Panc1 (cell line): ENCODE results near the gene AGFG1. TPM values are rescaled to one million over a fixed set of nuclear protein-coding genes. Genes with fewer than 3 reads are reported as not detected.

Experiments
- ATAC-seq: fragments of 200-7000 bp; cut with Tn5 transposase; 2 replicates; pipeline ENCODE4 v1.9.1; 2020; ENCODE audit warnings: mild to moderate bottlenecking, moderate library complexity
- BruUV-seq: library from RNA; stranded (reverse); fragments of 400-500 nt; replicated peaks from 2 replicates; lab custom pipeline; 2021; lab: Mats Ljungman, UMichigan
- CTCF ChIA-PET: fragments of 300-600 bp; sonication (Branson Sonifier 250); formaldehyde crosslinking; loops from one replicate; lab custom pipeline; 2022; ENCODE audit warnings: antibody characterized with exemption; lab: Charles Lee
- POLR2A ChIA-PET: fragments of 300-600 bp; sonication (Branson Sonifier 250); formaldehyde crosslinking; loops from one replicate; lab custom pipeline; 2022; ENCODE audit warnings: antibody characterized with exemption; lab: Charles Lee
- DNase-seq: peaks from one replicate; pipeline ENCODE4 v3.0.0-alpha.2; 2010; ENCODE audit warnings: low read depth, low spot score
- H3K27ac ChIP-seq: 2 replicates; pipeline ENCODE4 v1.5.1; 2011; ENCODE audit warnings: mild to moderate bottlenecking, low read length, inconsistent platforms
- H3K27me3 ChIP-seq: fragments of 200-500 bp; sonication (Bioruptor generic); 2 replicates; pipeline ENCODE4 v1.6.0; 2014; ENCODE audit warnings: low read length, inconsistent platforms; ENCODE audit not compliant: control insufficient read depth, insufficient read depth
- H3K36me3 ChIP-seq: fragments of 200-500 bp; sonication (Bioruptor generic); 2 replicates; pipeline ENCODE4 v1.5.1; 2014; ENCODE audit warnings: inconsistent platforms, mild to moderate bottlenecking, low read length, moderate library complexity; ENCODE audit not compliant: control insufficient read depth, insufficient read depth
- H3K4me1 ChIP-seq: 2 replicates; pipeline ENCODE4 v1.5.1; 2011; ENCODE audit warnings: inconsistent platforms, mild to moderate bottlenecking, low read length, moderate library complexity; ENCODE audit not compliant: control insufficient read depth, insufficient read depth
- H3K4me3 ChIP-seq, 2 experiments: 2 replicates each; pipeline ENCODE4 v1.5.1; 2011 to 2012; ENCODE audit warnings: low read depth in 2 of 2, low read length in 2 of 2, mild to moderate bottlenecking in 2 of 2, inconsistent platforms in 1 of 2, moderate library complexity in 1 of 2
- H3K9me3 ChIP-seq: fragments of 200-500 bp; sonication (Bioruptor generic); 2 replicates; pipeline ENCODE4 v1.5.1; 2014; ENCODE audit warnings: low read depth, mild to moderate bottlenecking, inconsistent platforms, low read length, moderate library complexity; ENCODE audit not compliant: control insufficient read depth, insufficient read depth
- POLR2AphosphoS5 ChIP-seq: IDR thresholded peaks from 2 replicates; pipeline ENCODE4 v1.6.1; 2012; ENCODE audit warnings: mild to moderate bottlenecking, low read depth, low read length, moderate library complexity
- REST ChIP-seq, 2 experiments: IDR thresholded peaks; 2 replicates each; pipeline ENCODE4 v1.6.1; 2011 to 2012; ENCODE audit warnings: low read depth in 2 of 2, control low read depth in 1 of 2, low read length in 1 of 2, mild to moderate bottlenecking in 1 of 2, moderate library complexity in 1 of 2; ENCODE audit not compliant: insufficient read depth in 1 of 2
- SIN3A ChIP-seq: IDR thresholded peaks from 2 replicates; pipeline ENCODE4 v1.6.1; 2012; ENCODE audit warnings: low read depth, mild to moderate bottlenecking, low read length, moderate library complexity, borderline replicate concordance; ENCODE audit not compliant: insufficient read depth
- TCF7L2 ChIP-seq: IDR thresholded peaks from 2 replicates; pipeline ENCODE4 v1.6.1; 2011; ENCODE audit warnings: mild to moderate bottlenecking, low read depth, low read length, inconsistent platforms
- in situ Hi-C: cut with HindIII; loops from 2 replicates; pipeline ENCODE4 v1.10.0; 2016; ENCODE audit warnings: low sequenced_read_pairs, low pct_unique_long_range_greater_than_20kb
- intact Hi-C: fragments of 100-400 bp; cut with micrococcal nuclease; formaldehyde crosslinking; loops from one replicate; pipeline ENCODE4 v1.10.0; 2022; ENCODE audit not compliant: unreplicated experiment
- total RNA-seq: library from RNA; stranded (reverse); gene quantifications from one replicate; pipeline ENCODE4 v1.2.1, GENCODE V29; 2021; ENCODE audit not compliant: unreplicated experiment
- TF ChIP-seq, protein P1 (sequence below): fragments of 450-650 bp; IDR thresholded peaks from 2 replicates; pipeline ENCODE4 v1.5.1; 2017; ENCODE audit warnings: mild to moderate bottlenecking

Gene AGFG1
- total RNA-seq, 1 experiment from 2014 or later, result 98.5 TPM

DNA sequence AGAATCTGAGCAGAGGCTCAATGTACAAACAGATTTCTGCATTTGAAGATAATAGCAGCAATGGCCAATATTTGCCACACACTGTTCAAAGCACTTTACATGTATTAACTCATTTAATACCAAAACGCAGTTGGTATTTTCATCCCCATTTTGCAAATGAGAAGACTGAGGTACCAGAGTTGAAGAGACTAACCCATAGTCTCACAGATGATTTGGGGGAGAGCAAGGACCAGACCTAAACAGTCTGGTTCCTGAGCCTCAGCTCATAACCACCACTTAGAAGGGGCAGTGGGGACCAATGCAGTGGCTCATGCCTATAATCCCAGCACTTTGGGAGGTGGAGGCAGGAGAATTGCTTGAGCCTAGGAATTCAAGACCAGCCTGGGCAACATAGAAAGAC is 18.1 kb upstream of the AGFG1 start:
- Histone ChIP-seq H3K27me3 (no peaks in the 10 kb centered on the region), H3K4me1 (no peaks in the 10 kb centered on the region), H3K4me3 (no peak overlapping the region), H3K27ac (no peak overlapping the region), H3K36me3 (no peaks in the 10 kb centered on the region), H3K9me3 (no peaks in the 10 kb centered on the region)
- no peak for DNase-seq
- no peak for TF ChIP-seq TCF7L2
- no peak for TF ChIP-seq POLR2AphosphoS5
- TF ChIP-seq, protein P1, sequence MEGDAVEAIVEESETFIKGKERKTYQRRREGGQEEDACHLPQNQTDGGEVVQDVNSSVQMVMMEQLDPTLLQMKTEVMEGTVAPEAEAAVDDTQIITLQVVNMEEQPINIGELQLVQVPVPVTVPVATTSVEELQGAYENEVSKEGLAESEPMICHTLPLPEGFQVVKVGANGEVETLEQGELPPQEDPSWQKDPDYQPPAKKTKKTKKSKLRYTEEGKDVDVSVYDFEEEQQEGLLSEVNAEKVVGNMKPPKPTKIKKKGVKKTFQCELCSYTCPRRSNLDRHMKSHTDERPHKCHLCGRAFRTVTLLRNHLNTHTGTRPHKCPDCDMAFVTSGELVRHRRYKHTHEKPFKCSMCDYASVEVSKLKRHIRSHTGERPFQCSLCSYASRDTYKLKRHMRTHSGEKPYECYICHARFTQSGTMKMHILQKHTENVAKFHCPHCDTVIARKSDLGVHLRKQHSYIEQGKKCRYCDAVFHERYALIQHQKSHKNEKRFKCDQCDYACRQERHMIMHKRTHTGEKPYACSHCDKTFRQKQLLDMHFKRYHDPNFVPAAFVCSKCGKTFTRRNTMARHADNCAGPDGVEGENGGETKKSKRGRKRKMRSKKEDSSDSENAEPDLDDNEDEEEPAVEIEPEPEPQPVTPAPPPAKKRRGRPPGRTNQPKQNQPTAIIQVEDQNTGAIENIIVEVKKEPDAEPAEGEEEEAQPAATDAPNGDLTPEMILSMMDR, result no peak
- TF ChIP-seq REST (IDR thresholded peaks at IDR 0.05; ENCODE audit: insufficient read depth in 1 of 2, low read depth in 2 of 2, low read length in 1 of 2), result no peak
- TF ChIP-seq SIN3A, result no peak
- POLR2A ChIA-PET, result no interaction called here
- CTCF ChIA-PET, result no interaction called here
- no peak for ATAC-seq
- intact Hi-C loops (no loop called here), in situ Hi-C loops (no loop called here)
- no TSS peak for BruUV-seq

DNA sequence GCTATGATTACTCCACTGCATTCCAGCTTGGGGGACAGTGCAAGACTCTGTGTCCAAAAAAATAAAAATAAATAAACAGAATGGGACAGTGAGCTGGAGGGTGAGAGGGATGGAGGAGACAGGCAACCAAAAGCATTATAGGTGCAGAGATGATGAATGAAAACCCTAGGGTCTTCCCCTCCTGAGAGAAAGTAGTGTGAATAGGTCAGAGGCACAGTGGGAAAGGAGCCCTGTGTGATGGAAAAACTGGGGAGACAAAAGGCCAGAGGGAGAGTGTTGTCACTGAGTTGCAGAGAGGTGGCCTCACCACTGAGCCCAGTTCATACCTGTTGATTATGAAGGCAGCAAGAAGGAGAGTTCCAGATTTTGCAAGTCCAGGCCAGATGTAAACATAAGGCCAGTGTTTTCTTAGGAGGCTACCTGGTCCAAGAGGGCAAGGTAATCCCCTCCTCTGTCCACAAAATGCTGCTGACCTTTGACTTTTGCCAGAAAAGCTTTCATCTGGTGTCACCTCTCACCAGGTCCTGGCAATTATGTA is 17.6 kb upstream of the AGFG1 start:
- Histone ChIP-seq H3K27me3 (no peaks in the 10 kb centered on the region), H3K4me1 (no peaks in the 10 kb centered on the region), H3K4me3 (no peak overlapping the region), H3K27ac (no peak overlapping the region; the same call in 1 of the 2 replicates), H3K9me3 (no peaks in the 10 kb centered on the region), H3K36me3 (no peaks in the 10 kb centered on the region)
- ChIA-PET POLR2A (no interaction called here), CTCF (no interaction called here)
- in situ Hi-C loops (no loop called here), intact Hi-C loops (no loop called here)
- no peak for ATAC-seq
- no TSS peak for BruUV-seq
- DNase-seq, result no peak
- TF ChIP-seq REST (IDR thresholded peaks at IDR 0.05; ENCODE audit: insufficient read depth in 1 of 2, low read depth in 2 of 2, low read length in 1 of 2) (no peak), SIN3A (no peak), TCF7L2 (no peak), POLR2AphosphoS5 (no peak)
- TF ChIP-seq, protein P1, result no peak
